Calu3 (cell line): ENCODE measurements around the gene CACNB3. TPM values are rescaled to one million over a fixed set of nuclear protein-coding genes. Genes with fewer than 3 reads are reported as not detected.

Experiments used
- BruUV-seq: library from RNA; stranded (reverse); fragments of 400-500 nt; replicated peaks from 2 replicates; lab custom pipeline; 2021; lab: Mats Ljungman, UMichigan
- CTCF ChIA-PET: fragments of 300-600 bp; sonication (Branson Sonifier 250); formaldehyde crosslinking; loops from one replicate; lab custom pipeline; 2022; ENCODE audit warnings: antibody characterized with exemption; lab: Charles Lee
- DNase-seq: peaks from one replicate; pipeline ENCODE4 v3.0.0; 2022
- H3K27ac Mint-ChIP-seq: one replicate; pipeline ENCODE4 v1.8.0; 2022; ENCODE audit warnings: mixed read lengths; ENCODE audit not compliant: unreplicated experiment
- H3K27me3 Mint-ChIP-seq: one replicate; pipeline ENCODE4 v1.8.0; 2022; ENCODE audit warnings: mixed read lengths; ENCODE audit not compliant: unreplicated experiment
- H3K36me3 Mint-ChIP-seq: one replicate; pipeline ENCODE4 v1.8.0; 2022; ENCODE audit warnings: mild to moderate bottlenecking, moderate library complexity, mixed read lengths; ENCODE audit not compliant: insufficient read depth, unreplicated experiment
- H3K4me1 Mint-ChIP-seq: one replicate; pipeline ENCODE4 v1.8.0; 2022; ENCODE audit warnings: mild to moderate bottlenecking, low read depth, mixed read lengths; ENCODE audit not compliant: unreplicated experiment
- H3K4me3 Mint-ChIP-seq: one replicate; pipeline ENCODE4 v1.8.0; 2022; ENCODE audit warnings: mild to moderate bottlenecking, low read depth, moderate library complexity, mixed read lengths; ENCODE audit not compliant: unreplicated experiment
- H3K9me3 Mint-ChIP-seq: one replicate; pipeline ENCODE4 v1.8.0; 2022; ENCODE audit warnings: low read depth, mixed read lengths; ENCODE audit not compliant: unreplicated experiment
- CTCF ChIP-seq: fragments of 200-600 bp; IDR thresholded peaks from one replicate; pipeline ENCODE4 v1.8.0; 2022; ENCODE audit warnings: antibody characterized with exemption; ENCODE audit not compliant: unreplicated experiment
- intact Hi-C: fragments of 100-400 bp; cut with micrococcal nuclease; formaldehyde crosslinking; loops from one replicate; pipeline ENCODE4 v1.10.0; 2022; ENCODE audit not compliant: unreplicated experiment
- total RNA-seq: library from RNA; stranded (reverse); gene quantifications from 2 replicates; pipeline ENCODE4 v1.2.3, GENCODE V29; 2022

The CACNB3 gene
- total RNA-seq, 1 experiment from 2014 or later, result 21.1 TPM

GRCh38 chr12:48773686-48774085 is 44.6 kb upstream of the CACNB3 start:
- DNase-seq, result no peak
- Mint-ChIP-seq H3K27ac (no peak overlapping the region), H3K36me3 (peaks cover 9% of the 10 kb centered on the region), H3K27me3 (no peaks in the 10 kb centered on the region), H3K4me1 (no peaks in the 10 kb centered on the region), H3K4me3 (no peak overlapping the region), H3K9me3 (no peaks in the 10 kb centered on the region)
- CTCF ChIA-PET, result no interaction called here
- intact Hi-C loops, result no loop called here
- no peak for TF ChIP-seq CTCF
- BruUV-seq, result no TSS peak

GRCh38 chr12:48774516-48774915 is 43.8 kb upstream of the CACNB3 start:
- BruUV-seq, result no TSS peak
- no peaks in the 10 kb centered on the region for H3K27me3 Mint-ChIP-seq
- no peak overlapping the region for H3K4me3 Mint-ChIP-seq
- H3K9me3 Mint-ChIP-seq, result no peaks in the 10 kb centered on the region
- DNase-seq, result no peak
- TF ChIP-seq CTCF, result no peak
- H3K4me1 Mint-ChIP-seq, result no peaks in the 10 kb centered on the region
- peaks cover 9% of the 10 kb centered on the region for H3K36me3 Mint-ChIP-seq
- CTCF ChIA-PET, result no interaction called here
- intact Hi-C loops, result no loop called here
- no peak overlapping the region for H3K27ac Mint-ChIP-seq

GRCh38 chr12:48775299-48775698 is 43.0 kb upstream of the CACNB3 start:
- no peak for DNase-seq
- Mint-ChIP-seq H3K27ac (no peak overlapping the region), H3K4me3 (no peak overlapping the region), H3K9me3 (no peaks in the 10 kb centered on the region), H3K27me3 (no peaks in the 10 kb centered on the region), H3K36me3 (peaks cover 9% of the 10 kb centered on the region), H3K4me1 (no peaks in the 10 kb centered on the region)
- intact Hi-C loops, result no loop called here
- no peak for TF ChIP-seq CTCF
- CTCF ChIA-PET, result no interaction called here
- BruUV-seq, result no TSS peak

- peaks cover 9% of the 10 kb centered on the region for H3K36me3 Mint-ChIP-seq
- H3K27me3 Mint-ChIP-seq, result no peaks in the 10 kb centered on the region
- no peaks in the 10 kb centered on the region for H3K9me3 Mint-ChIP-seq
- H3K4me1 Mint-ChIP-seq, result no peaks in the 10 kb centered on the region
- BruUV-seq, result no TSS peak
- no peak overlapping the region for H3K4me3 Mint-ChIP-seq
- no peak for TF ChIP-seq CTCF
- no peak overlapping the region for H3K27ac Mint-ChIP-seq
- intact Hi-C loops, result no loop called here
- DNase-seq, result no peak
- CTCF ChIA-PET, result no interaction called here
Measured at GRCh38 chr12:48775991-48776649, 42.2 kb upstream of the CACNB3 start.
